Caco-2 (cell line): Measurements from ENCODE around the gene ST6GALNAC6. TPM values are rescaled to one million over a fixed set of nuclear protein-coding genes. Genes with fewer than 3 reads are reported as not detected.

Experiments
- BruUV-seq: library from RNA; stranded (reverse); fragments of 400-500 nt; replicated peaks from 2 replicates; lab custom pipeline; 2021; lab: Mats Ljungman, UMichigan
- CTCF ChIA-PET: fragments of 300-600 bp; sonication (Branson Sonifier 250); formaldehyde crosslinking; loops from one replicate; lab custom pipeline; 2022; ENCODE audit warnings: antibody characterized with exemption; lab: Charles Lee
- POLR2A ChIA-PET: fragments of 300-600 bp; sonication (Branson Sonifier 250); formaldehyde crosslinking; loops from one replicate; lab custom pipeline; 2022; ENCODE audit warnings: antibody characterized with exemption; lab: Charles Lee
- DNase-seq, 2 experiments: peaks; one replicate each; pipeline versions ENCODE4 v3.0.0 to v3.0.0-alpha.2; 2020 to 2022
- H3K27me3 ChIP-seq: replicated peaks from 2 replicates; pipeline ENCODE4 v1.6.0; 2011; ENCODE audit warnings: low read length; ENCODE audit not compliant: control insufficient read depth, insufficient read depth
- H3K36me3 ChIP-seq: 2 replicates; pipeline ENCODE4 v1.5.1; 2011; ENCODE audit warnings: low read length; ENCODE audit not compliant: control insufficient read depth, insufficient read depth
- H3K4me1 ChIP-seq: fragments of 250-450 bp; sonication (Bioruptor Pico); 2 replicates; pipeline ENCODE4 v1.5.1; 2020; ENCODE audit warnings: mild to moderate bottlenecking
- H3K4me3 ChIP-seq: 2 replicates; pipeline ENCODE4 v1.5.1; 2011; ENCODE audit warnings: low read depth, mild to moderate bottlenecking, control low read depth, low read length
- H3K9me3 ChIP-seq: fragments of 250-450 bp; sonication (Bioruptor Pico); 2 replicates; pipeline ENCODE4 v1.5.1; 2020; ENCODE audit warnings: mild to moderate bottlenecking, moderate library complexity
- H3K27ac Mint-ChIP-seq: one replicate; pipeline ENCODE4 v1.8.0; 2022; ENCODE audit warnings: mixed read lengths; ENCODE audit not compliant: unreplicated experiment
- H3K27me3 Mint-ChIP-seq: one replicate; pipeline ENCODE4 v1.8.0; 2022; ENCODE audit warnings: mixed read lengths; ENCODE audit not compliant: insufficient read depth, unreplicated experiment
- H3K36me3 Mint-ChIP-seq: one replicate; pipeline ENCODE4 v1.8.0; 2022; ENCODE audit warnings: mild to moderate bottlenecking, mixed read lengths; ENCODE audit not compliant: insufficient read depth, unreplicated experiment
- H3K4me1 Mint-ChIP-seq: one replicate; pipeline ENCODE4 v1.8.0; 2022; ENCODE audit warnings: low read depth, mixed read lengths; ENCODE audit not compliant: unreplicated experiment
- H3K4me3 Mint-ChIP-seq: one replicate; pipeline ENCODE4 v1.8.0; 2022; ENCODE audit warnings: mild to moderate bottlenecking, moderate library complexity, mixed read lengths; ENCODE audit not compliant: unreplicated experiment
- H3K9me3 Mint-ChIP-seq: one replicate; pipeline ENCODE4 v1.8.0; 2022; ENCODE audit warnings: mixed read lengths; ENCODE audit not compliant: unreplicated experiment
- intact Hi-C: fragments of 100-400 bp; cut with micrococcal nuclease; formaldehyde crosslinking; loops from one replicate; pipeline ENCODE4 v1.10.0; 2022; ENCODE audit not compliant: unreplicated experiment
- total RNA-seq: library from RNA; stranded (reverse); gene quantifications from 2 replicates; pipeline ENCODE4 v1.2.3, GENCODE V29; 2022
- TF ChIP-seq, protein P1 (sequence below), 2 experiments: fragments of 200-600 bp in 1 of 2; IDR thresholded peaks; 1 replicate in 1 of 2; 2 replicates in 1 of 2; pipeline versions ENCODE4 v1.5.1 to v1.8.0; 2011 to 2022; ENCODE audit warnings: antibody characterized with exemption in 1 of 2, control low read depth in 1 of 2, inconsistent platforms in 1 of 2, low read depth in 1 of 2, low read length in 1 of 2, mild to moderate bottlenecking in 1 of 2, moderate library complexity in 1 of 2; ENCODE audit not compliant: insufficient read depth in 1 of 2, severe bottlenecking in 1 of 2, unreplicated experiment in 1 of 2

The ST6GALNAC6 gene
- total RNA-seq, 1 experiment from 2014 or later, result 20.7 TPM

- Histone ChIP-seq H3K27me3 (no peaks in the 10 kb centered on the region), H3K36me3 (no peaks in the 10 kb centered on the region; the same call in 1 of the 2 replicates), H3K4me1 (peaks cover 44% of the 10 kb centered on the region), H3K4me3 (no peak overlapping the region), H3K9me3 (no peaks in the 10 kb centered on the region)
- no peak for DNase-seq
- Mint-ChIP-seq H3K4me3 (no peak overlapping the region), H3K4me1 (peaks cover 7% of the 10 kb centered on the region), H3K27ac (no peak overlapping the region), H3K9me3 (no peaks in the 10 kb centered on the region), H3K27me3 (no peaks in the 10 kb centered on the region), H3K36me3 (no peaks in the 10 kb centered on the region)
- TF ChIP-seq, protein P1, sequence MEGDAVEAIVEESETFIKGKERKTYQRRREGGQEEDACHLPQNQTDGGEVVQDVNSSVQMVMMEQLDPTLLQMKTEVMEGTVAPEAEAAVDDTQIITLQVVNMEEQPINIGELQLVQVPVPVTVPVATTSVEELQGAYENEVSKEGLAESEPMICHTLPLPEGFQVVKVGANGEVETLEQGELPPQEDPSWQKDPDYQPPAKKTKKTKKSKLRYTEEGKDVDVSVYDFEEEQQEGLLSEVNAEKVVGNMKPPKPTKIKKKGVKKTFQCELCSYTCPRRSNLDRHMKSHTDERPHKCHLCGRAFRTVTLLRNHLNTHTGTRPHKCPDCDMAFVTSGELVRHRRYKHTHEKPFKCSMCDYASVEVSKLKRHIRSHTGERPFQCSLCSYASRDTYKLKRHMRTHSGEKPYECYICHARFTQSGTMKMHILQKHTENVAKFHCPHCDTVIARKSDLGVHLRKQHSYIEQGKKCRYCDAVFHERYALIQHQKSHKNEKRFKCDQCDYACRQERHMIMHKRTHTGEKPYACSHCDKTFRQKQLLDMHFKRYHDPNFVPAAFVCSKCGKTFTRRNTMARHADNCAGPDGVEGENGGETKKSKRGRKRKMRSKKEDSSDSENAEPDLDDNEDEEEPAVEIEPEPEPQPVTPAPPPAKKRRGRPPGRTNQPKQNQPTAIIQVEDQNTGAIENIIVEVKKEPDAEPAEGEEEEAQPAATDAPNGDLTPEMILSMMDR (IDR thresholded peaks at IDR 0.05; ENCODE audit: insufficient read depth in 1 of 2, low read depth in 1 of 2, low read length in 1 of 2, severe bottlenecking in 1 of 2, unreplicated experiment in 1 of 2), result no peak
- no TSS peak for BruUV-seq
- ChIA-PET POLR2A (interaction anchor here (0.5 kb wide), 1 partner anchor 527 kb away, joined by 3 read pairs; no protein-coding TSS in a partner anchor), CTCF (interaction anchor here (0.8 kb wide), 1 partner anchor 180 kb away, joined by 3 read pairs; the partner anchor contains the start of gene TOR2A)
- intact Hi-C loops, result loop anchor here (5.0 to 10.0 kb wide), 4 partner anchors 43 to 691 kb away; partner anchors contain the start of genes CDK9 and TOR2A
Measured at GRCh38 chr9:127915325-127915752, 15.9 kb upstream of the ST6GALNAC6 start.

DNA sequence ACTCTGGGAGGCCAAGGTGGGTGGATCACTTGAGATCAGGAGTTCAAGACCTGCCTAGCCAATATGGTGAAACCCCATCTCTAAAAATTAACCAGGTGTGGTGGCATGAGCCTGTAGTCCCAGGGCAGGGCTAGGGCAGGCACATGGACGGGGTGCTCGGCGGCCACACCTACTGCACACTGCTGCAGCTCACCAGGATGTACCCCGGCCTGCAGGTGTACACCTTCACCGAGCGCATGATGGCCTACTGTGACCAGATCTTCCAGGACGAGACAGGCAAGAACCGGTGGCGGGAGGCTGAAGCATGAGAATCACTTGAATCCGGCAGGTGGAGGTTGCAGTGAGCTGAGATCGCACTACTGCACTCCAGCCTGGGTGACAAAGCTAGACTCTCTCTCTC lies 14.3 kb upstream of the ST6GALNAC6 start:
- TF ChIP-seq, protein P1 (IDR thresholded peaks at IDR 0.05; ENCODE audit: insufficient read depth in 1 of 2, low read depth in 1 of 2, low read length in 1 of 2, severe bottlenecking in 1 of 2, unreplicated experiment in 1 of 2), result no peak
- no peak overlapping the region for H3K4me3 Mint-ChIP-seq
- CTCF ChIA-PET, result no interaction called here
- no peaks in the 10 kb centered on the region for H3K27me3 ChIP-seq
- no peak overlapping the region for H3K4me3 ChIP-seq
- H3K36me3 ChIP-seq, result no peaks in the 10 kb centered on the region; the same call in 1 of the 2 replicates
- H3K4me1 Mint-ChIP-seq, result peaks cover under 1% of the 10 kb centered on the region
- H3K27me3 Mint-ChIP-seq, result no peaks in the 10 kb centered on the region
- DNase-seq, result no peak
- no peaks in the 10 kb centered on the region for H3K9me3 Mint-ChIP-seq
- no peaks in the 10 kb centered on the region for H3K36me3 Mint-ChIP-seq
- no peak overlapping the region for H3K27ac Mint-ChIP-seq
- H3K4me1 ChIP-seq, result peaks cover 39% of the 10 kb centered on the region
- H3K9me3 ChIP-seq, result no peaks in the 10 kb centered on the region
- POLR2A ChIA-PET, result no interaction called here
- intact Hi-C loops, result loop anchor here (10.0 kb wide), 1 partner anchor 689 kb away; no protein-coding TSS in a partner anchor
- no TSS peak for BruUV-seq

- Histone ChIP-seq H3K36me3 (no peaks in the 10 kb centered on the region; the same call in 1 of the 2 replicates), H3K9me3 (no peaks in the 10 kb centered on the region), H3K27me3 (no peaks in the 10 kb centered on the region), H3K4me3 (no peak overlapping the region), H3K4me1 (peaks cover 39% of the 10 kb centered on the region)
- ChIA-PET CTCF (interaction anchor here (0.6 to 1.1 kb wide), 3 partner anchors 8 to 321 kb away, joined by 3 to 7 read pairs (median 6); partner anchors contain the start of gene TOR2A), POLR2A (interaction anchor here (0.6 kb wide), 1 partner anchor 303 kb away, joined by 7 read pairs; no protein-coding TSS in a partner anchor)
- Mint-ChIP-seq H3K4me1 (no peaks in the 10 kb centered on the region), H3K9me3 (no peaks in the 10 kb centered on the region), H3K4me3 (no peak overlapping the region), H3K36me3 (no peaks in the 10 kb centered on the region), H3K27me3 (no peaks in the 10 kb centered on the region), H3K27ac (no peak overlapping the region)
- TF ChIP-seq, protein P1 (IDR thresholded peaks at IDR 0.05; ENCODE audit: insufficient read depth in 1 of 2, low read depth in 1 of 2, low read length in 1 of 2, severe bottlenecking in 1 of 2, unreplicated experiment in 1 of 2), result no peak
- no TSS peak for BruUV-seq
- intact Hi-C loops, result loop anchor here (10.0 kb wide), 1 partner anchor 688 kb away; no protein-coding TSS in a partner anchor
- DNase-seq, result peak; percentile 65 to 74
Measured at GRCh38 chr9:127912882-127913281, 13.5 kb upstream of the ST6GALNAC6 start.
